C4-2B (cell line): Measurements from ENCODE around the gene SRSF11.

Source experiments
- ZFX ChIP-seq: fragments of 450-650 bp; IDR thresholded peaks from 2 replicates; pipeline ENCODE4 v1.6.1; 2017
- TF ChIP-seq, protein P1 (sequence below): fragments of 450-650 bp; conservative IDR thresholded peaks from 2 replicates; pipeline ENCODE4 v1.5.1; 2017; ENCODE audit warnings: mild to moderate bottlenecking

DNA sequence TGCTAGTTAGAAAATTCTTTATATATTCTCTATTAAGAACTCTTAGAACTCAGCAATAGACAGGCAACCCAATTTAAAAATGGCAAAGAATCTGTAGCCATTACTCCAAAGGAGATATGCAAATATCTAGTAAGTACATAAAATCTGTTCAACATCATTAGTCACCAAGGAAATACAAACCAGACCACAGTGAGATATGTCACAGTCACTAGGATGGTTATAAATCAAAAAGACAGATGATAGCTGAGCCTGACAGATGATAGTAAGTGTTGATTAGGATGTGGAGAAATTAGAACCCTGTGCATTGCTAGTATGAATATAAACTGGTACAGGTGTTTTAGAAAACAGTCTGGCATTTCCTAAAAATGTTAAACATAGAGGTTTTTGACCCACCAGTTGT is 26.6 kb downstream of the SRSF11 start:
- TF ChIP-seq, protein P1, sequence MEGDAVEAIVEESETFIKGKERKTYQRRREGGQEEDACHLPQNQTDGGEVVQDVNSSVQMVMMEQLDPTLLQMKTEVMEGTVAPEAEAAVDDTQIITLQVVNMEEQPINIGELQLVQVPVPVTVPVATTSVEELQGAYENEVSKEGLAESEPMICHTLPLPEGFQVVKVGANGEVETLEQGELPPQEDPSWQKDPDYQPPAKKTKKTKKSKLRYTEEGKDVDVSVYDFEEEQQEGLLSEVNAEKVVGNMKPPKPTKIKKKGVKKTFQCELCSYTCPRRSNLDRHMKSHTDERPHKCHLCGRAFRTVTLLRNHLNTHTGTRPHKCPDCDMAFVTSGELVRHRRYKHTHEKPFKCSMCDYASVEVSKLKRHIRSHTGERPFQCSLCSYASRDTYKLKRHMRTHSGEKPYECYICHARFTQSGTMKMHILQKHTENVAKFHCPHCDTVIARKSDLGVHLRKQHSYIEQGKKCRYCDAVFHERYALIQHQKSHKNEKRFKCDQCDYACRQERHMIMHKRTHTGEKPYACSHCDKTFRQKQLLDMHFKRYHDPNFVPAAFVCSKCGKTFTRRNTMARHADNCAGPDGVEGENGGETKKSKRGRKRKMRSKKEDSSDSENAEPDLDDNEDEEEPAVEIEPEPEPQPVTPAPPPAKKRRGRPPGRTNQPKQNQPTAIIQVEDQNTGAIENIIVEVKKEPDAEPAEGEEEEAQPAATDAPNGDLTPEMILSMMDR: no peak
- no peak for TF ChIP-seq ZFX
